GM18867 (cell line): ENCODE results near the gene HNF1A.
A peak's percentile ranks its signal among the peaks of the same experiment; 100 is the strongest.
"Not testable (repeated sequence)": the region's sequence is repeated elsewhere in the genome, so short reads cannot be mapped to it uniquely, and the experiment has no call there.

Experiments
- ATAC-seq: cut with Tn5 transposase; IDR thresholded peaks from one replicate; pipeline ENCODE4 v1.9.1; 2021; ENCODE audit warnings: mild to moderate bottlenecking, moderate library complexity; ENCODE audit not compliant: unreplicated experiment

HNF1A gene

GRCh38 chr12:121038861-121039668 lies 60.7 kb downstream of the HNF1A start, which contains the start of gene OASL:
Gene OASL (minus strand): TSS chr12:121039246. CDS start chr12:121038971, 275 bp downstream.
- ATAC-seq: peak; percentile 70

GRCh38 chr12:121043067-121043466 lies 64.7 kb downstream of the HNF1A start:
- no peak for ATAC-seq

GRCh38 chr12:121047400-121047799 lies 69.1 kb downstream of the HNF1A start:
- not testable (repeated sequence) for ATAC-seq

GRCh38 chr12:121048442-121048841 lies 70.1 kb downstream of the HNF1A start:
- no peak for ATAC-seq

- no peak for ATAC-seq
Observed at GRCh38 chr12:121050725-121051124, 72.4 kb downstream of the HNF1A start.
